ENCODE data around the gene ZNF331.
"Not testable (repeated sequence)": the region's sequence is repeated elsewhere in the genome, so short reads cannot be mapped to it uniquely, and the experiment has no call there.

The ZNF331 gene

DNA sequence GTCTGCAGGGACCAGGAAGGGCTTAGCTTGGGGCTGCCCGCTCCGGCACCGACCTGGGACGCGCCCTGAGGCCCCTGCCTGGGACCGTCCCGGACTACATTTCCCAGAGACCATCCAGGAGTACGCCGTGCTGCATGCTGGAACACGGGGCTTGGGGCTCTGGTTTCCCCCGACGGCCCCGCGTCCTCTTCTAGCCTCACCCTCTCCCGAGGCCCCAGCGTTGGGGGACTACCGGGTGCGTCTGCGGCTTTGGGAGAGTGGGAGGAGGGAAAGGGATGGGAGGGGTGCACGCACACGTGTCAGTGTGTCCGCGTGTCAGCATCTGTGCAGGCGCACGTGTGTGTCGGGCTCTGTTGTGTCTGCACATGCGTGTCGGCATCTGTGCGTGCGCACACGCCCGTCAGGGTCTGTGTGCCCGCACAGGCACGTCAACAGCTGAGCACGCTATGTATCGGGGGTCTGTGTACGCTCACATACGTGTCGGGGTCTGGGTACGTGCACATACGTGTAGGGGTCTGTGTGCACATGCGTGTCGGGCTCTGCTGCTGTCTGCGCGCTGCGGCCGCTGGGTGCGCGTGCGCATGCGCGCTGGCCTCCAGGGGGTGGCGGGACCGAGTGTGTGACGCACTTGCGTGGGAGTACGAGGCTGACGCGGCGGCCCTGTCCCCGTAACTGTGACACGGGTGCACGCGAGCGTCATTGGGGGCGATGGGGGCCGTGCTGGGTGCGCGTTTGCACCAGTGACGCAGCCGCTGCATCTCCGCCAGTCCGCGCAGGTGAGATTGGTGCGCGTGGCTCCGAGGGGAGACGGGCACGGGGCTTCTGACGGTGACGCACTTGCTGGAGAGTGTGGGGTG, at the start of gene ZNF331:
Gene ZNF331 (plus strand): TSS at position 625 of the 857 bp plus-strand sequence. CDS start 31,232 bp downstream, outside the sequence.
- in situ Hi-C loops (cut with MboI; ENCODE audit: low sequenced_read_pairs) = no loop called here

GRCh38 chr19:53492153-53492552, 45.8 kb upstream of the ZNF331 start:
- in situ Hi-C loops (cut with MboI; ENCODE audit: low sequenced_read_pairs) = no loop called here

DNA sequence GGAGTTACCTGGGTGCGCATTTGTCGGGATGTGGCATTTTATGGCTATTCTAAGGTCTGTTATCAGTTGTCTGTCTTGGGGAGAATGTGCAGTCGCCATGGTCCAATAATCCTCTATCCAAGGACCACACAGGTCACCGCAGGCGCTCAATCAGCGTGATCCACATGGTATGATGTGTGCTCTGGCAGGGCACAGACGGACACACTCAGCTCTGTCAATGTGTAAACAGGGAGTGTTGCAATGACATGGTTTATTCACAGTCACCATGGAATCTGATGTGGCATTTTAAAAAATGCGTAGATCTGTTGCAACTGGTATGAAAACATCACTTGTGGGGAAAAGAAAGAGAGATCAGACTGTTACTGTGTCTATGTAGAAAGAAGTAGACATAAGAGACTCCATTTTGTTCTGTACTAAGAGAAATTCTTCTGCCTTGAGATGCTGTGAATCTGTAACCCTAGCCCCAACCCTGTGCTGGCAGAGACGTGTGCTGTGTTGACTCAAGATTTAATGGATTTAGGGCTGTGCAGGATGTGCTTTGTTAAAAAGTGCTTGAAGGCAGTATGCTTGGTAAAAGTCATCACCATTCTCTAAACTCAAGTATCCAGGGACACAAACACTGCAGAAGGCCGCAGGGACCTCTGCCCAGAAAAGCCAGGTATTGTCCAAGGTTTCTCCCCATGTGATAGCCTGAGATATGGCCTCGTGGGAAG, 40.5 kb upstream of the ZNF331 start:
- in situ Hi-C loops (cut with MboI; ENCODE audit: low sequenced_read_pairs) = not testable (repeated sequence)

DNA sequence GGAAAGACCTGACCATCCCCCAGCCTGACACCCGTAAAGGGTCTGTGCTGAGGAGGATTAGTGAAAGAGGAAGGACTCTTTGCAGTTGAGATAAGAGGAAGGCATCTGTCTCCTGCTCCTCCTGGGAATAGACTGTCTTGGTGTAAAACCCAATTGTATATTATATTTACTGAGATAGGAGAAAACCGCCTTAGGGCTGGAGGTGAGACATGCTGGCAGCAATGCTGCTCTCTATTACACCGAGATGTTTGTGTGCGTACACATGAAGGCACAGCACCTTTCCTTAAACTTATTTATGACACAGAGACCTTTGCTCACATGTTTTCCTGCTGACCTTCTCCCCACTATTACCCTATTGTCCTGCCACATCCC, 39.9 kb upstream of the ZNF331 start:
- in situ Hi-C loops (cut with MboI; ENCODE audit: low sequenced_read_pairs) = not testable (repeated sequence)

- in situ Hi-C loops (cut with MboI; ENCODE audit: low sequenced_read_pairs) = not testable (repeated sequence)
Measured at GRCh38 chr19:53503151-53503550, 34.8 kb upstream of the ZNF331 start.

DNA sequence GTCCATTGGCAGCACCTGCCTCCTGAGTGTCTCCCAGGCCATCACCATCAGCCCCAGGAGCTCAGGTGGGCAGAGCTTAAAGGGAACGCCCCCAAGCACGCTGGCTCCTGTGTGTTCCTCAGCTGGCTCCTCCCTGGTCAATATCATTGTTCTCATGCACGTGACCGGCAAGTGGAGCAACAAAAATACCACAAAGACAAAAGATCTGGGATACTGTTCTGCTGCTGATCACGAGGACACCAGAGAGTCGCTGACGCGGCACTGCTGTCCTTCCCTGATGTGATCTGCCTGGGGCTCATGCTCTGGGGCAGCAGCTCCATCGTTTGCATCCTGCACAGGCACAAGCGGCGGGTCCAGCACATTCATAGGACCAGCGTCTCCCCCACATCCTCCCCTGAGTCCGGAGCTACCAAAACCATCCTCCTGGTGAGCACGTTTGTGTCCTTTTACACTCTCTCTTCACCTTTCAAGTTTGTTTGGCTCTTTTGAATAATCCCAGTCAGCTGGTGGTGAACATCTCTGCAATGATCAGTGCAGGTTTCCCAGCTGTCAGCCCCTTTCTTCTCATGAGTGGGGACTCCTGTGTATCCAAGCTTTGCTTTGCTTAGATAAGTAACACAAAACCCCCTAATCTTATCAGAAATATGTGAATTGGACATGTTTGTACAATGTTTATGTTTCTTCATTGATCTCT, 34.1 kb upstream of the ZNF331 start:
- in situ Hi-C loops (cut with MboI; ENCODE audit: low sequenced_read_pairs) = not testable (repeated sequence)

GRCh38 chr19:53504365-53504703, 33.6 kb upstream of the ZNF331 start:
- in situ Hi-C loops (cut with MboI; ENCODE audit: low sequenced_read_pairs) = not testable (repeated sequence)

DNA sequence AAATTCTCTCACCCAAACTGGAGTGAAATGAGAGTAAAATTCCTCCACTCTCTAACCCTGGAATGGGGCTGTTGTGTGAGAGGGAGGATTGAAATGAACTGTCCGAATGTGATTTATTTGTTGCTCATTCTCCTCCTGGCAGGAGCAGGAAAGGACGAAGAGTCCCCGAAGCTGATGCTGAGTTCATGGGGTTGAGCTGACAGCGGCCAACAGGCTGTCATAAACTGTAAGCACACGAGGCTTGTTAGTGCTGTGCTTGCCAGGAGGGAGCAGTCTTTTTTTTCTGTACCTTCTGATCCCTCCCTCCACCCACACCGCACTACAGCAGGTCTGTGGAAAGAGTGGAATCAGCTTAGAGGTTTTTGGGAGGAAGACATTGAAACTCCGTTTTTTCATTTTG, 33.1 kb upstream of the ZNF331 start:
- in situ Hi-C loops (cut with MboI; ENCODE audit: low sequenced_read_pairs) = no loop called here

DNA sequence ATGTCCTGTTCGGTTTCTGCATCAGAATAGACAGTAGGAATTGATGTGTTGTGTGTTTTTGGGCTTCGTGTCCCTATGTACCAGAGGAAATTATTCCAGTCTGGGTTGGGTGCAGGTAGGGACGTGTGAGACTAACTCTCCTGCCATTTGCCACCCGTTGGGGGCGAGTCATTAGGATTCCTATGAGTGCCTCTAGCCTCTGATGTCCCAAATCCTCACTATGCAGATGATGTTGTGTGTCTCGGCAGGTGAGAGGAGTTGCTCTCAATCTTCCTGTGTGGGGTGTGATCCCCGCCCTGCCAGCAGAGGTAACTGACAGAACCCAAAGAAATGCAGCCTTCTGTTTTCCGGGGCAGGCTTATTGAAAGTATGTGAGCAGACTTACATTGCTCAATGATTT, 31.2 kb upstream of the ZNF331 start:
- in situ Hi-C loops (cut with MboI; ENCODE audit: low sequenced_read_pairs) = no loop called here

GRCh38 chr19:53507523-53508442, 30.2 kb upstream of the ZNF331 start:
- in situ Hi-C loops (cut with MboI; ENCODE audit: low sequenced_read_pairs) = no loop called here

DNA sequence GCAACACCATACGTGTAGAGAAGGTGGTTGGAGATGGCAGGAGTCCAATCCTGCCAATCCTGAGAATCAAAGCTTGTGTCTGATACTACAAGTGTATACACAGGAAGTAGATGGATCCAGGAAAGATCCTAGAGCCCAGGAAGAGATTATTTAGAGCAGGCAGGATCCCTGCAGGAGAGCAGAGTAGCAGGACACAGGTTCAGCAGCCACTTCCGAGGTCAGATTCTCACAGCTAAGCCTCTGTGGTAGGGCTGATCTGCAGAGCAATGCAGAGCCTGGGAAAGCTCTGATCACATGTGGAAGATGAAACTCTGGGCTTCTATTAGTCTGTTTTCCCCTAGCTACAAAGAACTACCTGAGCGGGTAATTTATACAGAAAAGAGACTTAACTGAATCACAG, 28.5 kb upstream of the ZNF331 start:
- in situ Hi-C loops (cut with MboI; ENCODE audit: low sequenced_read_pairs) = no loop called here

GRCh38 chr19:53509845-53510244, 28.1 kb upstream of the ZNF331 start:
- in situ Hi-C loops (cut with MboI; ENCODE audit: low sequenced_read_pairs) = no loop called here

DNA sequence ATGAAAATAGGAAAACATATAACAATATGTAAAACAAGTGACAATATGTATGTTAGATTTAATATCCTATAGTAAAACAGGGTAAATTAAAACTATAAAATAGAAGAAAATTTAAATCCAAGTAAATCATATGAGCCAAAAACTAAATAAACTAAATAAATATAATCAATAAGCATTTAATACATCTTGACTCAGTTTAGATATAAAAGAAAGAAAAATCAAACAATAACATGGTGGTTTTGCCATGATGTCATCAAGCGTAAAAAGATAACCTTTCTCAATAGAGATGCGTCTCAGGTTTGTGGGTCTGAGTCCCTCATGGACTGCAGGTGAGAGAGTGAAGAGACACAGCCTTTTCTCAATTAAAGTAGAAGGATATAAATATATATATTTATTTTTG, 26.6 kb upstream of the ZNF331 start:
- in situ Hi-C loops (cut with MboI; ENCODE audit: low sequenced_read_pairs) = no loop called here

DNA sequence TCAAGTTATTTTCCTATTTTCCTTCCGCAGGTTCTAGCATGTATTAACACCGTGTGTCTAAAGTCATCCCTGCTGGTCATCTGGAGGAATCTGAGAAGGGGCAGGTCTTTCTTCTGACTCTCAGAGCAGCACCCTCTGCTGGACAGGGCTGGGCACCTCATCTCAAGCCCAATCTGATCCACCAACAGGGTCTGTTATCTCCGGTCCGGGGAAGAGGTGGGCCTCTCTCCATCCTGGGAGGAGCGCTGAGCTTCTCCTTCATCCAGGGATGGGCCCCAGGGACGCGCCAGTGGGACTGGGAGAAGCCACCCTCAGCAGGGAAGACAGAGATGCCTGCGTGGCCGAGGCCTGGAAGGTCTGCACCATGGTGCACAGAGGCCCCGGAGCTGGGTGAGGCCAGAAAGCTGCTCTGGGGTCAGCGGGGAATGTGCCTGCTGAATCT, 26.0 kb upstream of the ZNF331 start:
- in situ Hi-C loops (cut with MboI; ENCODE audit: low sequenced_read_pairs) = no loop called here

- in situ Hi-C loops (cut with MboI; ENCODE audit: low sequenced_read_pairs) = not testable (repeated sequence)
Measured at GRCh38 chr19:53515047-53515446, 22.9 kb upstream of the ZNF331 start.

DNA sequence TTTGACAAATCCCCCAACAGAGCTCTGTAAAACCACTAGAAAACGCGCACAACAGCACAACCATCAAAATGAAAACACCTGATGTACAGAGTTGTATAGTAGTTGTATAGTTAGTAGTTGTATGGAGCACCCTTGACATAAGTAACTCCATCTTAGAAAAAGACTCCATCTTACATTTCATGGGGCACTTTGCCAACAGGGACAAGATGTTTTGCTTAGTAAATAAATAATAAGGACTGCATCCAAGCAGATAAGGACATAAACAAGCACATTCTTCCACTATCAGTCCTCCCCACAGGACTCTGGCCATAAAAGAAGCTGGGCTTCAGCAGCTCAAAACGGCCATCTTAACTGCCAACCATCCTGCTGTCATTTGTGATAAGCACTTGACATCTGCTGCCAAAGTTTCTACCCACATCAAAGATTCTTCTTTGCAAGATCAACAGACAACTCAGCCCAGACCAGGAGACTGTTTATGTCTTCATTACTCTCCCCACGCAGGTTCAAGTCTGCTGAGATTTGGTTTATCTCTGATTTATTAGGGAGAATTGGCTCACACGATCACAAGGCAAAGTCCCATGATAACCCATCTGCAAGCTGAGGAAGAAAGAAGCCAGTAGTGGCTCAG, 20.7 kb upstream of the ZNF331 start:
- in situ Hi-C loops (cut with MboI; ENCODE audit: low sequenced_read_pairs) = no loop called here

DNA sequence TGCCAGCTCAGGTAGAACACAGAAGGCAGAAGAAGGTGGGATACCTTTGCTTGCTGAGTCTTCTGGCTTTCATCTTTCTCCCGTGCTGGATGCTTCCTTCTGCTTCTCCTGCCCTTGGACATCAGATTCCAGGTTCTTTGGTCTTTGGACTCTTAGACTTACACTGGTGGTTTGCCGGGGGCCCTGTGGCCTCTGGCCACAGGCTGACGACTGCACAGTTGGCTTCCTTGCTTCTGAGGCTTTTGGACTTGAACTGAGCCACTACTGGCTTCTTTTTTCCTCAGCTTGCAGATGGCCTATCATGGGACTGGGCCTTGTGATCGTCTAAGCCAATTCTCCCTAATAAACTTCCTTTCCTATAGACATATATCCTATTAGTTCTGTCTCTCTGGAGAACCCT, 19.8 kb upstream of the ZNF331 start:
- in situ Hi-C loops (cut with MboI; ENCODE audit: low sequenced_read_pairs) = no loop called here

GRCh38 chr19:53518716-53519115, 19.2 kb upstream of the ZNF331 start:
- in situ Hi-C loops (cut with MboI; ENCODE audit: low sequenced_read_pairs) = no loop called here

- in situ Hi-C loops (cut with MboI; ENCODE audit: low sequenced_read_pairs) = no loop called here
Measured at GRCh38 chr19:53519446-53519845, 18.5 kb upstream of the ZNF331 start.

- in situ Hi-C loops (cut with MboI; ENCODE audit: low sequenced_read_pairs) = no loop called here
Measured at GRCh38 chr19:53520163-53520546, 17.8 kb upstream of the ZNF331 start.
